GM12891 (cell line): ENCODE results near the gene PRRT3.
"Not testable (repeated sequence)": the region's sequence is repeated elsewhere in the genome, so short reads cannot be mapped to it uniquely, and the experiment has no call there.

Experiments used
- DNase-seq: peaks from one replicate; pipeline ENCODE4 v3.0.0; 2011; ENCODE audit warnings: low spot score; ENCODE audit not compliant: insufficient read length
- FAIRE-seq: peaks from 2 replicates; lab custom pipeline; 2011; peaks lifted over from hg19 to GRCh38; lab: Jason Lieb, UNC
- PAX5 ChIP-seq: IDR thresholded peaks from 2 replicates; pipeline ENCODE4 v1.6.1; 2011; ENCODE audit warnings: low read length, moderate library complexity, mild to moderate bottlenecking; ENCODE audit not compliant: insufficient read depth, severe bottlenecking
- POLR2A ChIP-seq: IDR thresholded peaks from 2 replicates; pipeline ENCODE4 v1.6.1; 2011; ENCODE audit warnings: low read depth, low read length, control low read depth
- POLR2AphosphoS5 ChIP-seq: IDR thresholded peaks from 2 replicates; pipeline ENCODE4 v1.6.1; 2011; ENCODE audit warnings: low read depth, low read length, control low read depth
- POU2F2 ChIP-seq: IDR thresholded peaks from 2 replicates; pipeline ENCODE4 v1.6.1; 2011; ENCODE audit warnings: low read depth, mild to moderate bottlenecking, control low read depth, low read length, moderate library complexity
- SPI1 ChIP-seq: IDR thresholded peaks from 2 replicates; pipeline ENCODE4 v1.6.1; 2011; ENCODE audit warnings: low read depth, low read length, control low read depth
- TAF1 ChIP-seq: IDR thresholded peaks from 2 replicates; pipeline ENCODE4 v1.6.1; 2011; ENCODE audit warnings: low read depth, low read length, control low read depth

PRRT3 gene

GRCh38 chr3:9913601-9914000 is 38.6 kb downstream of the PRRT3 start:
- no peak for FAIRE-seq
- DNase-seq: no peak
- TF ChIP-seq SPI1: no peak

DNA sequence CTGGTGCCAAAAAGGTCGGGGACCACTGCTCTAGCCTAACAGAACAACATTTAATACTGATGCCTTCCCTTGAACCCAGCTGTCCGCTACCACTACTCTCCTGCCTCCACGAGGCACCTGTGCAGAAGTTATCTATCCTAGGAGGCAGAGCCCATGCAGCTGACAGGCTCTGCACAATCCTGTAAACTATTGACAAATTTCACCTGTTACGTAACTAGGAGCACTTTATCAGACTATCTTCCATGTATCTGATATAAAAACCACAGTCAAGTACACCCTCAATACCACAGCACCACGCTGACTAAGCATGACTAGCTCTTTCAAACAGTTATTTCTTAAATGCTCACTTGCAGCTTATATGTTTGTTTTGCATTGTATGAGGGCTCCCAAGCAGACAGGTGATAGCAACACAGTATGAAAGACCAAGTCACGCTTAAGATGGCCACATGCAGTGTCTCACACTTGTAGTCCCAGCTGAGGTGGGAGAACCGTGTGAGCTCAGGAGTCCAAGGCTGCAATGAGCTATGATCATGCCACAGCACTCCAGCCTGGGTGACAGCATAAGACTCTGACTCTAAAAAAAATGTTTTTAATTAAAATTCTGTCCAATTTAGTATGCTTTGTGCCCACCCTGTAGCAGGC is 39.8 kb downstream of the PRRT3 start:
- no peak for DNase-seq
- no peak for FAIRE-seq
- TF ChIP-seq POLR2AphosphoS5 (no peak), SPI1 (no peak), TAF1 (no peak), PAX5 (no peak), POU2F2 (no peak), POLR2A (no peak)

GRCh38 chr3:9911863-9912262 is 40.3 kb downstream of the PRRT3 start:
- DNase-seq (no peak), FAIRE-seq (no peak)
- TF ChIP-seq POLR2AphosphoS5 (no peak), TAF1 (no peak), POLR2A (no peak), PAX5 (no peak), POU2F2 (no peak), SPI1 (no peak)

DNA sequence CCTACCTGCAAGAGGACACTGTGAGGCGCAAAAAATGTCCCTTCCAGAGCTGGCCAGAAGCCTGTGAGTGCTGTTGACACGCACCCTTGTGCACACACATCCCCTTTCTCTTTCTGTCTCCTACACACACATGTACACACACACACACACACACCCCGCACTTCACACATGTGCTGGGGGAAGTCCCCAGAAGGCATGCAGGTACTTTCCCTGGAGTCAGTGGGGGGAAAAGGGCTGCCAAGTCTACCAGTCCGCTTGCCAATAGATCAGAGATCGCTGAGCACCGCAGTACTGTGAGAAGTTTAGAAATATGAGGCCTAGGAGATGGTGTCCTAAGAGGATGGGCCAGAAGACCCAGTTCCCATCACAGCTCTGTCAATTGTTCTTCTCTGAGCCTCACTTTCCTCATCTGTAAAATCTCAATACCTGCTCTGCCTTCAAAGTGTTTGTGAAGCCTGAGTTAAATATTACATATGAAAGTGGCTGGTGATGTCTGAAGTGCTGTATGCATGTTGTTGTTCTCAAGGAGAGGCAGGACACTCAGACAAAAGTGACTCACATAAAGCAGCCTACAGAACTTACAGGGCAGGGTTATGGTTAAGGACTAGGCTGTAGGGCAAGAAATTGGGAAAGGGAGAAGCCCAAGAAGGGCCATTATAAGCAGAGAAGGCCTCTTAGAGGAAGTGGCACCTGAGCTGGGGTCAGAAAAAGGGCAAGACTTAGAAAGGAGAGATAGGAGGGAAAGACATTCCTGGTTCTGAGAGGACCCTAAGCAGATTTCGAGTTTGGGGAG is 42.8 kb downstream of the PRRT3 start:
- TF ChIP-seq SPI1 (peak; percentile 51), POU2F2 (no peak), TAF1 (no peak), PAX5 (no peak), POLR2A (no peak), POLR2AphosphoS5 (no peak)
- FAIRE-seq (no peak), DNase-seq (no peak)

- FAIRE-seq (no peak), DNase-seq (no peak)
- TF ChIP-seq TAF1 (no peak), PAX5 (no peak), POLR2AphosphoS5 (no peak), POLR2A (no peak), SPI1 (no peak), POU2F2 (no peak)
Measured at GRCh38 chr3:9908286-9908685, 43.9 kb downstream of the PRRT3 start.

GRCh38 chr3:9906480-9906879 is 45.7 kb downstream of the PRRT3 start:
- FAIRE-seq (no peak), DNase-seq (no peak)
- TF ChIP-seq POLR2AphosphoS5 (no peak), POU2F2 (no peak), SPI1 (no peak), TAF1 (no peak), POLR2A (no peak), PAX5 (no peak)

- no peak for FAIRE-seq
- DNase-seq: no peak
- TF ChIP-seq PAX5 (no peak), SPI1 (no peak), TAF1 (no peak), POLR2AphosphoS5 (no peak), POLR2A (no peak), POU2F2 (no peak)
Measured at GRCh38 chr3:9903904-9904303, 48.3 kb downstream of the PRRT3 start.

- DNase-seq: no peak
- no peak for FAIRE-seq
- TF ChIP-seq PAX5 (no peak), POLR2A (no peak), TAF1 (no peak), POU2F2 (no peak), SPI1 (no peak), POLR2AphosphoS5 (no peak)
Measured at GRCh38 chr3:9903238-9903624, 49.0 kb downstream of the PRRT3 start.

DNA sequence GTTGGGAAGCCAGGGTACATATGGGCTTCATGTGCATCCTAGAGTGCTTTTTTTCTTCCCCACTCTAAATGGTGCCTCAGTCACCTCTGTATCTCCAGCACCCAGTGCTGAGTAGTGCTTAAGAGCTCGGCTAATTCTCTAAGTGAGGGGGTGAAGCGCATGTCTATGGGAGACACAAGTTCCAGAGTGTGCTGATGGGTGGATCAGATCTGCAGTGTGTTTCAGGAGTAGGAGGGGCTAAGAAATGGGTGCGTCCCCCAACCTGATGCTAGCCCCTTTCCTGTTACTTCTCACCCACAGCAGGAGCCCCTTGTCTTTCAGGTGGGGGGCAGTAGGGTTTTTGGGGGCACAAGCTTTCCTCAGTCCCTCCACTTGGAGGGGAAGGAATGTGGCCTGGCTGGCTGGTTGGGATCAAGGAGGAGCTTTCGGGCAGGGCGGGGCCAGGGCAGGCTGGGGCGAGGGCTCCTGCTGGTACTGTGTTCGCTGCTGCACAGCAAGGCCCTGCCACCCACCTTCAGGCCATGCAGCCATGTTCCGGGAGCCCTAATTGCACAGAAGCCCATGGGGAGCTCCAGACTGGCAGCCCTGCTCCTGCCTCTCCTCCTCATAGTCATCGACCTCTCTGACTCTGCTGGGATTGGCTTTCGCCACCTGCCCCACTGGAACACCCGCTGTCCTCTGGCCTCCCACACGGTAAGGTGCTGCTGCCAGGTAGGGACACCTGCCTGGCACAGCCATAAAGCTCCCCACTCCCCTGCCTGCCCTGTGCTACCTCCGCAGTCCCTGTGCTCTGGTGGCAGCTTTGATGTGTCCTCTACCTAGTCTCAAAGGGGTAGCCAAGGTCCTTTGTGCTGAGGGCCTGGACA is 49.6 kb downstream of the PRRT3 start, which contains the start of gene IL17RE:
Gene IL17RE (plus strand): TSS at position 477 of the 866 bp plus-strand sequence. CDS start 85 bp downstream, at position 562.
- FAIRE-seq (no peak), DNase-seq (no peak)
- TF ChIP-seq POLR2A (no peak), POU2F2 (no peak)

DNA sequence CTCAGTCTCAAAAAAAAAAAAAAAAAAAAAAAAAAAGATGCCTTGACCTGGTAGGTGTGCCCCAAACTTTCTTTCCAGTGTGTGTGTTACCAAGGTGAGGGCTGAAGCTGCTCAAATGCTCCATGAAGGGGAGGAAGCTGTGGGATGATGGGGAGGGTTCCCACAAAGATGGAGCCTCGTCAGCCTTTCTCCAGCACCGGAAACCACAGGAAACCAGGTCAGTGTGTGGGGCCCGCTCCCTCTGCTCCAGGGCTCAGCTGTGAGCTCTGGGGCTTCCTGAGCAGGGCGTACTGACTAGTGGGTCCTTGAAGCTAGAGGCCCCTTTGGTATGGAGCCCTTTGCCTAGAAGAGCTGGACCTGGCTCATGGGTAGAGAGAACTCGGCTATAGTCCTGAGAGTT is 50.2 kb downstream of the PRRT3 start:
- DNase-seq (no peak), FAIRE-seq (no peak)
- no peak for TF ChIP-seq PAX5
- TF ChIP-seq POU2F2: no peak
- no peak for TF ChIP-seq SPI1
- no peak for TF ChIP-seq POLR2A
- TF ChIP-seq POLR2AphosphoS5: no peak
- TF ChIP-seq TAF1: no peak

- DNase-seq, FAIRE-seq: not testable (repeated sequence)
Measured at GRCh38 chr3:9900965-9901415, 51.2 kb downstream of the PRRT3 start.
